H9 (cell line): Measurements from ENCODE around the gene ABCG1. TPM values are rescaled to one million over a fixed set of nuclear protein-coding genes. Genes with fewer than 3 reads are reported as not detected.

Source experiments
- DNase-seq: peaks from one replicate; pipeline ENCODE4 v3.0.0-alpha.2; 2017
- H2AFZ ChIP-seq: one replicate; pipeline ENCODE4 v1.6.1; 2013; ENCODE audit warnings: mild to moderate bottlenecking, low read length, control low read depth, moderate library complexity
- H2AK5ac ChIP-seq: 2 replicates; pipeline ENCODE4 v1.6.1; 2013; ENCODE audit warnings: low read length, control low read depth, mixed read lengths; ENCODE audit not compliant: insufficient read length
- H2BK120ac ChIP-seq: one replicate; pipeline ENCODE4 v1.6.1; 2013; ENCODE audit warnings: low read depth, mild to moderate bottlenecking, low read length, control low read depth, inconsistent platforms; ENCODE audit not compliant: poor library complexity, severe bottlenecking
- H2BK12ac ChIP-seq: 2 replicates; pipeline ENCODE4 v1.6.1; 2013; ENCODE audit warnings: low read length, control low read depth, mixed read lengths, low read depth; ENCODE audit not compliant: insufficient read length
- H2BK15ac ChIP-seq: 2 replicates; pipeline ENCODE4 v1.6.1; 2013; ENCODE audit warnings: low read depth, low read length, control low read depth
- H2BK20ac ChIP-seq: one replicate; pipeline ENCODE4 v1.6.1; 2013; ENCODE audit warnings: low read depth, mild to moderate bottlenecking, low read length, control low read depth, inconsistent platforms; ENCODE audit not compliant: poor library complexity, severe bottlenecking
- H2BK5ac ChIP-seq: 2 replicates; pipeline ENCODE4 v1.6.1; 2013; ENCODE audit warnings: low read length, control low read depth, mixed read lengths; ENCODE audit not compliant: insufficient read length
- H3K14ac ChIP-seq: 2 replicates; pipeline ENCODE4 v1.6.1; 2013; ENCODE audit warnings: low read length, control low read depth; ENCODE audit not compliant: insufficient read depth
- H3K18ac ChIP-seq: 2 replicates; pipeline ENCODE4 v1.6.1; 2013; ENCODE audit warnings: low read depth, mild to moderate bottlenecking, mixed read lengths, low read length, control low read depth; ENCODE audit not compliant: insufficient read length
- H3K23ac ChIP-seq: 2 replicates; pipeline ENCODE4 v1.6.1; 2013; ENCODE audit warnings: low read length, control low read depth, mixed read lengths, low read depth; ENCODE audit not compliant: insufficient read length
- H3K23me2 ChIP-seq: 2 replicates; pipeline ENCODE4 v1.6.1; 2013; ENCODE audit warnings: low read depth, mild to moderate bottlenecking, mixed read lengths, low read length, control low read depth; ENCODE audit not compliant: insufficient read length, poor library complexity, severe bottlenecking
- H3K27ac ChIP-seq: 2 replicates; pipeline ENCODE4 v1.5.1; 2013; ENCODE audit warnings: low read length, control low read depth, mixed read lengths, low read depth; ENCODE audit not compliant: insufficient read length
- H3K27me3 ChIP-seq: 2 replicates; pipeline ENCODE4 v1.6.1; 2013; ENCODE audit warnings: low read length, control low read depth, inconsistent platforms; ENCODE audit not compliant: insufficient read depth
- H3K4ac ChIP-seq: 2 replicates; pipeline ENCODE4 v1.6.1; 2013; ENCODE audit warnings: low read depth, mild to moderate bottlenecking, control low read depth, inconsistent platforms, low read length, moderate library complexity
- H3K4me1 ChIP-seq: 2 replicates; pipeline ENCODE4 v1.6.1; 2013; ENCODE audit warnings: low read length, control low read depth, inconsistent platforms; ENCODE audit not compliant: insufficient read depth
- H3K4me2 ChIP-seq: 2 replicates; pipeline ENCODE4 v1.6.1; 2013; ENCODE audit warnings: low read length, control low read depth, mixed read lengths; ENCODE audit not compliant: insufficient read length, insufficient read depth
- H3K56ac ChIP-seq: 2 replicates; pipeline ENCODE4 v1.6.1; 2013; ENCODE audit warnings: low read depth, mild to moderate bottlenecking, mixed read lengths, low read length, control low read depth; ENCODE audit not compliant: insufficient read length
- H3K79me1 ChIP-seq: 2 replicates; pipeline ENCODE4 v1.6.1; 2013; ENCODE audit warnings: low read depth, mild to moderate bottlenecking, moderate library complexity, low read length, control low read depth, inconsistent platforms; ENCODE audit not compliant: insufficient read depth, poor library complexity, severe bottlenecking
- H3K79me2 ChIP-seq: 2 replicates; pipeline ENCODE4 v1.6.1; 2013; ENCODE audit warnings: low read length, control low read depth, inconsistent platforms; ENCODE audit not compliant: insufficient read depth
- H3K9ac ChIP-seq: 2 replicates; pipeline ENCODE4 v1.6.1; 2013; ENCODE audit warnings: low read length, control low read depth, mixed read lengths; ENCODE audit not compliant: insufficient read length; ENCODE audit errors: extremely low read depth
- H3K9me3 ChIP-seq: one replicate; pipeline ENCODE4 v1.6.1; 2013; ENCODE audit warnings: low read depth, low read length, inconsistent platforms; ENCODE audit not compliant: control insufficient read depth
- H3T11ph ChIP-seq: one replicate; pipeline ENCODE4 v1.6.1; 2013; ENCODE audit warnings: mild to moderate bottlenecking, low read length, control low read depth, inconsistent platforms
- H4K20me1 ChIP-seq: one replicate; pipeline ENCODE4 v1.6.1; 2013; ENCODE audit not compliant: control insufficient read depth, insufficient read length, insufficient read depth
- H4K5ac ChIP-seq: 2 replicates; pipeline ENCODE4 v1.6.1; 2013; ENCODE audit warnings: low read depth, mild to moderate bottlenecking, mixed read lengths, low read length, control low read depth; ENCODE audit not compliant: insufficient read length
- H4K8ac ChIP-seq: replicated peaks from 2 replicates; pipeline ENCODE4 v1.6.1; 2013; ENCODE audit warnings: low read length, control low read depth, mixed read lengths, low read depth; ENCODE audit not compliant: insufficient read length
- H4K91ac ChIP-seq: 2 replicates; pipeline ENCODE4 v1.6.1; 2013; ENCODE audit warnings: low read depth, mild to moderate bottlenecking, moderate library complexity, mixed read lengths, low read length, control low read depth; ENCODE audit not compliant: insufficient read length
- H3K27ac Mint-ChIP-seq, 3 experiments: 2 replicates in 2 of 3; 3 replicates in 1 of 3; pipeline ENCODE4 v1.8.0; 2020 to 2021; ENCODE audit warnings: mixed read lengths in 3 of 3, mild to moderate bottlenecking in 1 of 3, moderate library complexity in 1 of 3
- H3K27me3 Mint-ChIP-seq: 2 replicates; pipeline ENCODE4 v1.8.0; 2021; ENCODE audit warnings: low read depth, mild to moderate bottlenecking, moderate library complexity, mixed read lengths
- H3K36me3 Mint-ChIP-seq, 3 experiments: 2 replicates in 2 of 3; 3 replicates in 1 of 3; pipeline ENCODE4 v1.8.0; 2020 to 2021; ENCODE audit warnings: low read depth in 3 of 3, mixed read lengths in 3 of 3; ENCODE audit not compliant: insufficient read depth in 1 of 3
- H3K4me1 Mint-ChIP-seq, 2 experiments: 2 replicates each; pipeline ENCODE4 v1.8.0; 2020; ENCODE audit warnings: mixed read lengths in 2 of 2
- H3K4me3 Mint-ChIP-seq, 2 experiments: 2 replicates in 1 of 2; 3 replicates in 1 of 2; pipeline ENCODE4 v1.8.0; 2020 to 2021; ENCODE audit warnings: mild to moderate bottlenecking in 2 of 2, mixed read lengths in 2 of 2, moderate library complexity in 1 of 2
- H3K9me3 Mint-ChIP-seq, 2 experiments: 2 replicates in 1 of 2; 3 replicates in 1 of 2; pipeline ENCODE4 v1.8.0; 2020; ENCODE audit warnings: mild to moderate bottlenecking in 2 of 2, mixed read lengths in 2 of 2, moderate library complexity in 1 of 2
- WGBS: extraction: QIAGEN DNeasy Blood & Tissue Kit; methylation state at CpG from one replicate; pipeline ENCODE4 v1.1.7; 2013; ENCODE audit warnings: missing lambda C conversion rate, low lambda C conversion rate, mixed read lengths; ENCODE audit not compliant: insufficient read length; ENCODE audit errors: extremely low coverage; 5-methylcytosine and 5-hydroxymethylcytosine counted together
- total RNA-seq: library from RNA; stranded (reverse); gene quantifications from 2 replicates; pipeline ENCODE4 v1.2.1, GENCODE V29; 2021
- TF ChIP-seq, protein P1 (sequence below): fragments of 200-600 bp; sonication (generic); conservative IDR thresholded peaks from 3 replicates; pipeline ENCODE4 v1.8.0; 2021; ENCODE audit warnings: antibody characterized with exemption, mild to moderate bottlenecking

The ABCG1 gene
- total RNA-seq, 1 experiment from 2014 or later, result 0.83 TPM

DNA sequence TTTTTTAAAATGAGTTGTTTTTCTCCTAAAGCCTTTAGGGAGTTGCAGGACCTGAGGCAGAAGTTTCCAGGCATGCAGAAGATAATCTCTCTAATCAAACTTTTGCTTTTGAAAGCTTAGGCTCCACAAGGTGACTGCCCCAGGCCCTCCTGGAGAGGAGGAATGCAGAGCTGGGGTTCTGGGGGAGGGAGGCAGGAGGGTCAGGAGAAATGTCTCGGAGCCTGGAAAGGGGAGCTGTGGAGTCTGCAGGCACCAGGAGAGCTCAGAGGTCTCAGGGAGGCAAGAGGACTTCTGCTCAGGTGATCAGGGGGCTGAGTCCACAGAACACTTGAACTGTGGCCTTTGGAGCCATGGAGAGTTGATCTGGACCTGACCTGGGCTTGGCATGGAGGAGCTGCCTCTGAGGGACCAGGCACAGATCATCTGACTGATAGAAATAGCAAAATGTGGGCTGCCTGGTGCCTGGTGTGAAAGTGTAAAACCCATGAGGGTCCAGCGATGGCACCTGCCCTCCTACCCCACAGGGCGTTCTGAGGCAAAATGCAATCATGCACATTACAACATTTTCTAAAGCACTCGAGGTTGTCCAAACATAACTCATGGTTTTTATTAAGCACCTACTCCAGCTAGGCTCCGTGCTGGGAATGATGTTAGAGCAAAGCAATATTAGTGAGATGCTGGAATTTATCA is 10.0 kb upstream of the ABCG1 start:
- no peak overlapping the region for H2AK5ac ChIP-seq
- no peak overlapping the region for H3K18ac ChIP-seq
- TF ChIP-seq, protein P1, sequence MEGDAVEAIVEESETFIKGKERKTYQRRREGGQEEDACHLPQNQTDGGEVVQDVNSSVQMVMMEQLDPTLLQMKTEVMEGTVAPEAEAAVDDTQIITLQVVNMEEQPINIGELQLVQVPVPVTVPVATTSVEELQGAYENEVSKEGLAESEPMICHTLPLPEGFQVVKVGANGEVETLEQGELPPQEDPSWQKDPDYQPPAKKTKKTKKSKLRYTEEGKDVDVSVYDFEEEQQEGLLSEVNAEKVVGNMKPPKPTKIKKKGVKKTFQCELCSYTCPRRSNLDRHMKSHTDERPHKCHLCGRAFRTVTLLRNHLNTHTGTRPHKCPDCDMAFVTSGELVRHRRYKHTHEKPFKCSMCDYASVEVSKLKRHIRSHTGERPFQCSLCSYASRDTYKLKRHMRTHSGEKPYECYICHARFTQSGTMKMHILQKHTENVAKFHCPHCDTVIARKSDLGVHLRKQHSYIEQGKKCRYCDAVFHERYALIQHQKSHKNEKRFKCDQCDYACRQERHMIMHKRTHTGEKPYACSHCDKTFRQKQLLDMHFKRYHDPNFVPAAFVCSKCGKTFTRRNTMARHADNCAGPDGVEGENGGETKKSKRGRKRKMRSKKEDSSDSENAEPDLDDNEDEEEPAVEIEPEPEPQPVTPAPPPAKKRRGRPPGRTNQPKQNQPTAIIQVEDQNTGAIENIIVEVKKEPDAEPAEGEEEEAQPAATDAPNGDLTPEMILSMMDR, result no peak
- H2BK15ac ChIP-seq, result 0 out of 2 replicates have a peak overlapping the region, but pooled peaks have one; percentile 37
- H4K8ac ChIP-seq, result no peak overlapping the region
- H3K23me2 ChIP-seq, result no peaks in the 10 kb centered on the region
- H3K14ac ChIP-seq, result peak overlapping the region; percentile 49; the same call in 1 of the 2 replicates
- H4K91ac ChIP-seq, result no peak overlapping the region
- H3K27me3 Mint-ChIP-seq, result peaks cover 30% of the 10 kb centered on the region
- H4K5ac ChIP-seq, result no peak overlapping the region
- H3K9me3 ChIP-seq, result no peaks in the 10 kb centered on the region
- H3K4me1 ChIP-seq, result no peaks in the 10 kb centered on the region
- no peak overlapping the region for H3K4ac ChIP-seq
- H3K4me1 Mint-ChIP-seq, result peaks cover 12 to 22% of the 10 kb centered on the region in 2 experiments
- H3K9ac ChIP-seq, result no peak overlapping the region
- no peak overlapping the region for H2BK5ac ChIP-seq
- H3K27ac Mint-ChIP-seq, result no peak overlapping the region
- H3K79me1 ChIP-seq, result no peaks in the 10 kb centered on the region
- no peak overlapping the region for H3T11ph ChIP-seq
- H3K4me2 ChIP-seq, result no peak overlapping the region
- no peaks in the 10 kb centered on the region for H3K79me2 ChIP-seq
- no peak overlapping the region for H3K4me3 Mint-ChIP-seq
- no CpG with 5 or more reads among the region's 5 CpGs for WGBS
- H3K27ac ChIP-seq, result no peak overlapping the region
- no peaks in the 10 kb centered on the region for H3K27me3 ChIP-seq
- no peak overlapping the region for H2BK12ac ChIP-seq
- peaks cover 2 to 7% (median 2%) of the 10 kb centered on the region in 3 experiments; a peak in 2 of 7 replicates for H3K36me3 Mint-ChIP-seq
- H3K23ac ChIP-seq, result no peak overlapping the region
- peaks cover 11 to 16% of the 10 kb centered on the region in 2 experiments for H3K9me3 Mint-ChIP-seq
- no peak overlapping the region for H2AFZ ChIP-seq
- no peak for DNase-seq
- H2BK120ac ChIP-seq, result no peak overlapping the region
- H3K56ac ChIP-seq, result no peak overlapping the region
- no peak overlapping the region for H2BK20ac ChIP-seq
- H4K20me1 ChIP-seq, result no peaks in the 10 kb centered on the region
